HUDEP-2 (cell line): ENCODE data around the gene MYRIP.
"Not testable (repeated sequence)": the region's sequence is repeated elsewhere in the genome, so short reads cannot be mapped to it uniquely, and the experiment has no call there.

Experiments used
- DNase-seq, 76 experiments: peaks; one replicate each; lab custom pipeline; 2025; ENCODE audit not compliant: unreplicated experiment in 76 of 76; lab: John Stamatoyannopoulos, UW

Gene MYRIP

DNA sequence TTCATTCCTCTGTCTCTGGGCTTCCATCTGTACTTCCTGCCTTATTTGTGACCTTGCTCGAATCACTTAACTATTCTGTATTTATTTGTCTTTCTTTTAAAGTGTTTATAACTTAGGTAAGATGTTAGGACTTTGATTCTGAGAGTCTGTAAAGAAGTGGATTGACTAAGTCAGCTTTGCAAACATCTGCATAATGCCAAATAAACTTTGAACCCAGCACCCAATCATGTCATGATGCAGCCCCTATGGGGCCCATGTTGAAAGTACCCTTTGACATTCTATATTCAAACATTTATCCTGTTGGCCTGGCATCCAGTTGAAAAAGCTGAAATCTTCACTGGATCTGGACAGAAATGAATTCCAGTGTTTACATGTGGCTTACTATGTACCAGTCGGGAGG lies 3.8 kb upstream of the MYRIP start:
- DNase-seq = no peak

DNA sequence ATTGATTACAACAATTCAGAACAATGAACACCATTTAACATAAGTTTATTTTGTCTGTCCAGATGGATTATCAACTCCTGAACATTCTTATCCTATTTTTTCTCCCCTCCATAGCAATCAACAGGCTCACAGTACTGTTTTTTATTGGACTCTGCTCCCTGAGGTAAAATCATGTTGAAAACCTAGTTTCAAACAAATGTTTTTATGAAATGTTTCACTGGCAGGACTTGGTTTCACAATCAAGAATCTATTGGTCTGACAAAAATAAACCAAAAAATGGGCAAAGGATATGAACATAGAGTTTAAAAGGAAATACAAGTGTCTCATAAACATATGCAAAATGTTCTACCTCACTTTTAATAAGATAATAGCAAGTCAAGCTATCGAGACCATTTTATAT lies 2.6 kb upstream of the MYRIP start:
- no peak for DNase-seq

DNA sequence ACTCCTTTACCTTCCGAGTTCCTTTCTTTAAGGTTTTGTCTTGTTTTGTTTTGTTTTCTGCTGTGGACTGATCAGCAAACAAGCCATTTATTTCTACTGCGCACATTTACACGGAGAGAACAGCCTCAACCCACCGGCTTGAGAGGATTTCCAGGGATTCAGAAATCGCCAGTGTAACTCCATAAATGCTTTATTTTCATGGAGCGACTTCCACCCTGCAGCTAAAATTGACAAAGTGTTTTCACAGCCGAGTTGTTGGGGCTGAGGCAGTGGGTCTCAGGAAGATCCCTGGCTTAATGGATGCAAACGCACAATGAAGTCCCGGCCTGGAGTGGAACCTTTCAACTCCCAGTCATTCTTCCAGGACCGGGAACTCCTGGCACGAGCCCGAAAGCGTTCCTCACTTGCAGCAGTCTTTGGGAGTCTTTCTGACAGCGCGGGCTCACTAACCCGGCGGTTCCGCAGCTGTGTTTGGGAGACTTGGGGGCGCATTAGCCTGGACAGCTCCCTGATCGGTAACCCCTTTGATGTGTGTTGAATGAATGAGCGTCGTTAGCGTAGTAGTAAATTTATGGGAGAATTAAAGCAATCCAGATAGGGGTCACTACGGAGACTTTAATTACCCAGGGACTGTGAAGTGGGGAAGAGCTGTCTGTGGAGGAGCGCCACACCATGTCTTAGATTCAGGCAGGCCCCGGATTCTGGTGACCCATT lies 785 bp upstream of the MYRIP start:
- DNase-seq = peak in 4 of 76 experiments; percentile 1 to 26 (median 12)

DNA sequence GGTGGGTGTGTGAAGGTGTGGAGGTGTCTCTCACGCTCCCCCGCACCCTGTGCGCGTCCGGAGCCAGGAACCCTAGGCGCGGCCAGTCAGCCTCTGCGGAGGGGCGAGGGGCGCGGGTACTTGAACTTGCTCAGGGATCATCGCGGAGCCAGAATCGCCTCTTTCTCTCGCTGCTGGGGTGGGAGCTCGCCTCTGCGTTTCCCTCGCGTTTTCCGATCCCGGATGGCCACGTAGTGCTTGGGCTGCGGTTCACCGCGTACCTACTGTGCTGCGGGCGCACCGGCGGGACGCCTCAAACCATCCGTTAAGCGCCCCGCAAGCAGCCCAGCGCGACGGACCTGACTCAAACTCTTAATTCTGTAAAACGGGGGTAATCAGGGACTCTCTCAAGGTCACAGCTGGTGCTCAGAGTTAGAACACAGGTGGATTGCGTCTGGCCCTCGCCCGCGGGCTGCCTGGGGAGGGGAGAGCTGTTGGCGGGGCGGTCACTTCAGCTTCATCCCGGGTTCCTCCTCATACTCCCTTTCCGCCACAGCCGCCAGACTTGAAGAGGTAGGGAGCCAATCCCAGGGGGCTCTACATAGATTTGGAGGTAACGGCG lies 686 bp downstream of the MYRIP start:
- DNase-seq = no peak

- DNase-seq = no peak
Observed at GRCh38 chr3:39810647-39811161, 1.3 kb downstream of the MYRIP start.

DNA sequence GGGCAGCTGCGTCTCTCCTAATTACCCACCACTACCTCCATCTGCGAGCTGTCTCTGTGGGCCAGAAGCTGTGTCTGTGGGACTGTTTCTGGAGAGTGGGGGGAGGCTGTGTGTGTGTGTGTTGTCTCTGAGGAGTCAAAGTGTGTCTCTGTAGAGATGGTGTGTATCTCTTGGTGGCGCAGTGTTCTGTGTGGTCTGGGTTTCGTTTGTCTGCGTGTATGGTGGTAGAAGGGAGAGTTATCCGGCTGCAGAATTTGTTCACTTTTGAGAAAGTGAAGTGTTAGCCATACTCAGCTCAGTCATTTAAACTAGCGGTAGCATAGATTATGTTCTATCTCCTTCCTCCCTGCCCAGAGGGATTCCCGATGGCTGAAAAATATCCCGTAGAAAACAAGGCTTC lies 2.2 kb downstream of the MYRIP start:
- no peak for DNase-seq

DNA sequence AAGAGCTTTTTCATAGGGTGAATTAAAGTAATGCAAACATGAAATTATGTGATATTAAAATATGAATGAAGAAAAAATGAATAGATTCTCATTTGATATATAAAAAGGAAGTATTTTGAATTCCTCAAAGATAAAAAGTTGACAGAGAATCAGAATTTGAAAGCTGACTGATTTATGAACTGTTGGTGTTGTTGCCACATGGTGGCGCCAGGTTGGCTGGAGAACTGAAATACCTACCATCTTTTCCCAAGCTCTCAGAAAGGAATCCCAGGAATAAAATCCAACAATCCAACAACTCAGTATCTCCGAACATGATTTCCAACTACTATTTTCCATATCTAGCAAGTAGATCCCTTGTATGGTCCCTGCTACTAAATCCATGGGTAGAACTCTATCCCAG lies 3.1 kb downstream of the MYRIP start:
- no peak for DNase-seq

- DNase-seq = no peak
Observed at GRCh38 chr3:39814007-39814406, 4.6 kb downstream of the MYRIP start.

GRCh38 chr3:39819899-39820298 lies 10.5 kb downstream of the MYRIP start:
- no peak for DNase-seq

DNA sequence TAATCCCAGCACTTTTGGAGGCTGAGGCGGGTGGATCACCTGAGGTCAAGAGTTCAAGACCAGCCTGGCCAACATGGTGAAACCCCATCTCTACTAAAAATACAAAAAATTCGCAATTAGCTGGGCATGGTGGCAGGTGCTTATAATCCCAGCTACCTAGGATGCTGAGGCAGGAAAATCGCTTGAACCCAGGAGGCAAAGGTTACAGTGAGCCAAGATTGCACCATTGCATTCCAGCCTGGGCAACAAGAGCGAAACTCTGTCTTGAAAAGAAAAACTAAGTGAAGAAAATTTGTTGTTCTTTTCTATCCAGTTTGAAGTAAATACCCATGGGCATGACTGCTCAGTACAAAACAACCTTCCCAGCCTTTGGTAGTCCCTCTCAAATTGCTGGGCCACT lies 24.4 kb downstream of the MYRIP start:
- DNase-seq = not testable (repeated sequence)

DNA sequence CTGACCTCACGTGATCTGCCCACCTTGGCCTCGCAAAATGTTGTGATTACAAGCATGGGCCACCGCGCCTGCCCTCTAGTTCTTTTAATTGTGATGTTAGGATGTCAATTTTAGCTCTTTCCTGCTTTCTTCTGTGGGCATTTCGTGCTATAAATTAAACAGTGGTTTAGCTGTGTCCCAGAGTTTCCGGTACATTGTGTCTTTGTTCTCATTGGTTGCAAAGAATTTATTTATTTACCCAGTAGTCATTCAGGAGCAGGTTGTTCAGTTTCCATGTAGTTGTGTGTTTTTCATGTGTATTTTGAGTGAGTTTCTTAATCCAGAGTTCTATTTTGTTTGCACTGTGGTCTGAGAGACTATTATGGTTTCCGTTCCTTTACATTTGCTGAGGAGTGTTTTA lies 30.1 kb downstream of the MYRIP start:
- DNase-seq = no peak

DNA sequence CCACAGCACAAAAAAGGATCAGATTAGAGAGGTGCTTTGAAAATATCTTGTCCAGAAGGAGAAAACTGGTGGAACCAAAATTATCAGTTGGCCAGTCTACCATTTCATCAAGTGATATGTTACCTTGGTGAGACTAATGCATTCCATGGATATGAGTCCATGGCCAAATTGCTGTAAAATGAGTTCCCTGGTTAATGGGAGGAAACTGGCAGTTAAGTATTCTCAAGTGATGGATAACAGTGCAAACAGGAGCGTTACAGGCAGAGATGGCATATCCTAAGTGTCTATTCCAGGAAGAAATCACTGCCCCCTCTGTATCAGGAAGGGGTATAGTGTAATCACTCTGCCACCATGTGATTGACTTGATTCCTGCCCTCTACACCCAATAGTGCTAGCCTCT lies 34.0 kb downstream of the MYRIP start:
- DNase-seq = no peak

GRCh38 chr3:39848365-39848764 lies 39.0 kb downstream of the MYRIP start:
- no peak for DNase-seq

GRCh38 chr3:39849992-39850715 lies 40.7 kb downstream of the MYRIP start:
- no peak for DNase-seq

- no peak for DNase-seq
Observed at GRCh38 chr3:39850716-39851032, 41.3 kb downstream of the MYRIP start.

- no peak for DNase-seq
Observed at GRCh38 chr3:39855517-39855916, 46.1 kb downstream of the MYRIP start.

DNA sequence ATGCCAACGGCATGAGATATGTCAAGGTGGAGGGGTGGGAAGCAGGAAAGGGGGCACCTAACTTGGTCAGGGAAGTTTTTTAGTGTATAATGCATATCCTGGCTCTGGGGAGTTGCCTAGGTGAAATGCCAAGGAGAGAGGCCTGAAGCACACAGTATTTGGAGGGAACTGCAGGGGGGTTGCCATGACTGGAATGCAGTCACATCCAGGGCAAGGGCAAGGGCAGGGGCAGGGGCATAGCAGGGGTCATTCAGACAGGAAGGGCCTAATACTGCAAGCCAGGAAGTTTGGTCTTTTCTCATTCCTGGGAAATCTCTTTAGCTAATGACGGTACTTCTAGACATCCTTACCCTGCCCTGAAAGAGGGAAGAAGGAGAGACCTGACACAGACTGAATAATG lies 60.5 kb downstream of the MYRIP start:
- no peak for DNase-seq

DNA sequence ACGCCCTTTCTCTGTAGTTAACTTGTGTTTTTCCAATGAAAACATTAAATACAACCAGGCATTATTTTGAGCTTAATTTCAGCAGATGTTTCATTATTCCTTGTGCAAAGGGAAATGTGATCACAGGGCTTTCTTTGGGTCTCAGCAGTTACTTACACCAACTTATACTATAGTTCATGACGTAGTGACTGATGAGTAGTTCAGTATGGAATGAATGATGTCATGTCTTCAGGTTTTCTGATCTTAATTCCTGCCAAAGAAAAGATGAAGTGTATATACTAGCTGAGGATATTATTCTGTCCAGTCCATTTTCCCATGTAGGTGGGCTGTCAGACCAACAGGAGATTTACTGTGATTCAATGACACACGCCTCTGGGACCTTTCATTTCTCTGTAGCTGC lies 61.3 kb downstream of the MYRIP start:
- DNase-seq = no peak

DNA sequence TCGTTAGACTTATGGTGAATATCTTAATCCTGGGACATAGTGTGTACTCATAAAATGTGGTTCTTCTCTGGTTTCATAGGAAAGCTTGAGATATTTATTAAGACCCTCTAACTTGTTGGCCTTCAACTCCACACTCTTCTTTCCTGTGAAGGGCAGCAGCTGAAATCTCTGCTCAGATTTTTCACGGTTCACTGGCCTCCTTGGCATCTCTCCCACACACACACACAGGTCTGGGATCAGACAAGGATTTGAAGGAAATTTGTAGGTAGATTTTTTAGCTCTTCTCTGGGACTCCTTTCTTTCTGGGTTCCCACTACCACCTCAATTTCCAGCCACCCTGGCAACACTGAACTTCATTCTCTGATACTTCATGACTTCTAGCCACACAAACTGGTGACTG lies 70.2 kb downstream of the MYRIP start:
- DNase-seq = no peak

DNA sequence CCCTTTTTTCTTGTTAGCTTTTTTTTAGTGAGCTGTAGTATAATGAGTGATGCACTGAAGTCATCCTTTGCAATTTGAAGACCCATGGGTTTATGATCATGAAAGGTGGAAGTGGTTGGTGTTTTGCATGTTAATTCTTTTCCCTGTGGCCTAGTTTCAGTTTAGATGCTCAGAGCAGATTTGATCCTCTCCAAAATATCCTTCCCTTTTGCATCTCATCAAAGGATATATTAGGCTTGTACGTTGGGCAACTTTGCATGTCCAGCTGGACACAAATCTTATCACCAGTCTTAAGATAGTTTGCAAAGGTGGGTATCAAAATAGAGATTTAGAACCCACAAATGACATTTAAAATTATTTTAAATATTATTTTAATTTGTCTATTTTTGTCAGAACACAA lies 72.7 kb downstream of the MYRIP start:
- no peak for DNase-seq

GRCh38 chr3:39892068-39892467 lies 82.7 kb downstream of the MYRIP start:
- DNase-seq = no peak

DNA sequence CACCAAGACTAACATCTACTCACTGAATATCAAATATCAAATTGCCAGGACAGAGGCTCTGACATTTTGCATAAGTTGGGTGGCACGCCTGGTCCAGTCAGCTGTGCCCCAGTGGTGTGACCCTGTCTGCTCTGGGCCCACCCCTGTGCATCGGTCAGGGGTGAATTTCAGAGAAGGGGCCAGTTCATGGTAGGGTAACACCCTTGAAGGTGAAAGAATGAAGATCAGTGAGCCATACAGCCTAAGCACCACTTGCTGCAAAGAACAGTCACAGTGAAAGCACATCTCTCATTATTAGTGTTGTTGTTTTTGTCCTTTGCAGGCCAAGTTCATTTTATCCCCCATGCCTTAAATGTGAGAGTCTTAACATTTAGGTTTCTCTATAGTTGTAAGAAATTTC lies 86.8 kb downstream of the MYRIP start:
- no peak for DNase-seq
